Forelimb muscle (tissue), 1 donor: ENCODE data around the gene CRIP3. TPM values are rescaled to one million over a fixed set of nuclear protein-coding genes. Genes with fewer than 3 reads are reported as not detected.
"Not testable (repeated sequence)": the region's sequence is repeated elsewhere in the genome, so short reads cannot be mapped to it uniquely, and the experiment has no call there.

Experiments
- DNase-seq: peaks from one replicate; pipeline ENCODE4 v3.0.0-alpha.2; 2013; ENCODE audit warnings: low read depth
- polyA plus RNA-seq: library from polyadenylated mRNA; unstranded; fragments of 120-200 nt; gene quantifications from one replicate; pipeline ENCODE4 v1.2.1, GENCODE V29; 2013; ENCODE audit not compliant: insufficient read length

Gene CRIP3
- polyA plus RNA-seq, 1 donor, result 1.7 TPM

DNA sequence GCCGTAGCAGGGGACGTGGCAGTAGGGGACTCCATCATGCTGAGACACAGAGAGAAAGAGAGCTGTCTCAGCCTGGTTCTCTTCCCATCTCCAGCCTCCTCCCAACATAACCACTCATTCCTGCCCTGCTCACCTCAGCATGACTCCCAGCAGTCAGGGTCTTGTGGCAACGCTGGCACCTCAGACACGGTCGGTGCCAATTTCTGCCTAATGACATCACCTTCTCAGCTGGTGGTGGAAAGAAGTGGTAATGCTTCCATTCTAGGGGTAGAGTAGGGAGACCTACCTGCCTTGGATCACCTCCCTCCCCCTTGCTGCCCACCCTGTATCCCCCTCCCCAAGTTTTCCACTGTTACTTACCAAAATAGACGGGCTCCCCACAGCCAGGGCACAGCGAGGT, 2.5 kb downstream of the CRIP3 start:
- no peak for DNase-seq

GRCh38 chr6:43304882-43305281, 3.7 kb downstream of the CRIP3 start:
- DNase-seq, result no peak

DNA sequence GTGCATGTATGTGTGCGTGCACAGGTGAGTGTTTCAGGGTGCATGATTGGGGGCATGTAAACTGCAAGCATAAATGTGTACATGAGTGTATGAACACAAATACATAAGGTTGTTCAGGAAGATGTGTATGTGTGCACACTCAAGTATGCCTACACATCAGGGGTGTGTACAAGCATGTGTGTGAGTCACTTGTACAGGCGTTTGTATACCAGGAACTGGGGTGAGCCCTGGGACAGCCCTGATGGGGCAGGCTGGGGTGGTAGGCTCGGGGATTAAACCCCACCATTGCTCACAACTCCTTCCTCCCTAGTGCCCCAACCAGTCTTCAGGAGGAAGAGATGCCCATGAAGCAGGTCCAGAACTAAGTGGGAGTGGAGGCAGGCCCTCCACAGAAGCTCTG, 4.3 kb downstream of the CRIP3 start:
- DNase-seq, result no peak

- no peak for DNase-seq
Measured at GRCh38 chr6:43303751-43304331, 4.8 kb downstream of the CRIP3 start.

- not testable (repeated sequence) for DNase-seq
Measured at GRCh38 chr6:43303006-43303405, 5.6 kb downstream of the CRIP3 start.

GRCh38 chr6:43302126-43302525, 6.5 kb downstream of the CRIP3 start:
- no peak for DNase-seq

DNA sequence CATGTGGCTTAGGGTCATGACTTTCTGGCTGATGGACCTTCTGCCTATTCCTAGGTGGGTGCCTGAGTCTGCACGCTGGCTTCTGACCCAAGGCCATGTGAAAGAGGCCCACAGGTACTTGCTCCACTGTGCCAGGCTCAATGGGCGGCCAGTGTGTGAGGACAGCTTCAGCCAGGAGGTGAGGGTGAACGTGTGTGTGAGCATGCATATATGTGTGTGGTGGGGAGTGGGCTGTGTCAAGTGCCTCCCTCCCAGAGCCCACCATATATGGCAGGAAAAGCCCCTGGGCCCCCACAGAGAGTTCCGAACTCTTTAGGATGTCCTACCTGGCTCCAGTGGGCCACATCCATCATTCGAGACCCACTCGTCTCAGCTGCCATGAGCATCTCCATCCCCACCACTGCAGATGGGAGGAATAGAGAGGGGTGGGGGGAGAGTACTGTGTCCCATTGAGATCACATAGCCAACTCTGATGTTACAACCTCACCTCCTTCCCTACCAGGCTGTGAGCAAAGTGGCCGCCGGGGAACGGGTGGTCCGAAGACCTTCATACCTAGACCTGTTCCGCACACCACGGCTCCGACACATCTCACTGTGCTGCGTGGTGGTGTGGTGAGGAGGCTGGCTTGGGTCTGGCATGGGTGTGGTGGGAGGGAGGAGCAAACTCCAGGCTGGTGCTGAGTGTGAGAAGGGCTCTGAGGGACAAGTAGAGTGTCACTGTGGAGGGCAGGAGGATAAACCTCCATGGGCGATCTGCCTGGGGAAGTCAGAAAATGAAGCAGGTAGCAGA, 7.3 kb downstream of the CRIP3 start:
- no peak for DNase-seq

GRCh38 chr6:43299338-43300293, 9.0 kb downstream of the CRIP3 start:
- DNase-seq, result no peak

DNA sequence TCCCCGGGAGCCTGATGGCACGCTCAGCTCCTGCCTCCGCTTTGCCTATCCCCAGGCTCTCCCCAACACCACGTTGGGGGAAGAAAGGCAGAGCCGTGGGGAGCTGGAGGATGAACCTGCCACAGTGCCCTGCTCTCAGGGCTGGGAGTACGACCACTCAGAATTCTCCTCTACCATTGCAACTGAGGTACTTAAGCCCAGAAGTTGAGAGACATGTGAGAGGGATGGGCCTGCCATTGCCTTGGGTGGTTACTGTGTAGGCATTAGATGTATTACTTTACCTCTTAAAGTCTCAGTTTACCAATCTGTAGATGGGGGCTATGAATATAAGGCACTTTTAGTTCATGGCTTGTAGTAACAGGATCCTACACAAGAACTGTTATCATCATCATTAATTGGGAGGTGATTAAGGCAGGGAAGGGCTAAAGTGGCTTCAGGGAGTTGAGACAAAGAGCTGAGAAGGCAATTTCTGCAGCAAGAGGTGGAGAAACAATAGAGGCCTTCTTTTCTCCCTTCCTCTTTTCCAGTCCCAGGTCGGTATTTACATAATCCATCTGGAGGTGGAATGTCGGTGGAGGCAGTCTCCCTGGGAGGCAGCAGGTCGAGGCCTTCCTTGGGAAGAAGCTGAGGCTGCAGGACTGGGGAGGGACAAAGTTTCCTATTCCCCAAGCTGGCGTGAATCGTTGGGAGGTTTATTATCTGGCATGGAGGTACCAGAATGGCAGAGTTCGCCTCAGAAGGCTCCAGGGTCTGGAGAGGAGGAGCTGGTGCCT, 9.9 kb downstream of the CRIP3 start:
- no peak for DNase-seq

DNA sequence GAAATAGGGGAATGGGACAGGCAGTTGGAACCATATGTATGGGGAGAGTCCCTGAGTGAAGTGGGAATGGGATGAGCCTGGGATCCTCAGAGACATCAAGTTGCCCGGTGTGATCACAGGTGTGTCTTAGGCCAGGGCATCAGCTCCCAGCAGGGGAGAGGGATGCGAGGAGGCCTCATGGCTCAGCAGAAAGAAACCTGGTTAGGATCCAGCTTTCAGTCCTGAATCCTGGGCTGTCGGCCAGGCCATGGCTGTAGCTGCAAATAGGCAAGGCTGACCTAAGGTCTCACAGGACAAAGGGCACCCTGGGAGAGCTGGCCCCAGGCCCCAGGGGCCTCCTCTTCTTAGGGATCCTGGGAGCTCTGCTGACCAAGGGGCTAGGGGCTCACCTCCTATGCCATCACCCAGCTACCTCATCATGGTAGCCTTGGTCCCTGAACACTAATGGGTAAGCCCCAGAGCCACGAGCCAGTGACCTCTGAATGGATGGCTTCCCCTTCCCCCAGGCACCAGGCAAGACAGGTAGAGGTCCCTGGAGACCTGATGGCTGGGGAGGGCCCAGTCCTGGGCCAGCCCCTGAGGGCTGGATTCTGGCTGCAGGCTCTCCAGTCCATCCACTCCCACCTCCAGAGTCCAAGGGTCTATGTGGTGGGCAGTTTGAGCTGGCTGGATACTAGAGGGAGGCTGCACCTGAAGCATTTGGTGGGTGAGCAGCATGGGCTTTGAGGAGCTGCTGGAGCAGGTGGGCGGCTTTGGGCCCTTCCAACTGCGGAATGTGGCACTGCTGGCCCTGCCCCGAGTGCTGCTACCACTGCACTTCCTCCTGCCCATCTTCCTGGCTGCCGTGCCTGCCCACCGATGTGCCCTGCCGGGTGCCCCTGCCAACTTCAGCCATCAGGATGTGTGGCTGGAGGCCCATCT, 10.7 kb downstream of the CRIP3 start, which contains the start of gene SLC22A7:
Gene SLC22A7 (plus strand): TSS at position 617 of the 921 bp plus-strand sequence. CDS start 99 bp downstream, at position 716.
- DNase-seq, result no peak

DNA sequence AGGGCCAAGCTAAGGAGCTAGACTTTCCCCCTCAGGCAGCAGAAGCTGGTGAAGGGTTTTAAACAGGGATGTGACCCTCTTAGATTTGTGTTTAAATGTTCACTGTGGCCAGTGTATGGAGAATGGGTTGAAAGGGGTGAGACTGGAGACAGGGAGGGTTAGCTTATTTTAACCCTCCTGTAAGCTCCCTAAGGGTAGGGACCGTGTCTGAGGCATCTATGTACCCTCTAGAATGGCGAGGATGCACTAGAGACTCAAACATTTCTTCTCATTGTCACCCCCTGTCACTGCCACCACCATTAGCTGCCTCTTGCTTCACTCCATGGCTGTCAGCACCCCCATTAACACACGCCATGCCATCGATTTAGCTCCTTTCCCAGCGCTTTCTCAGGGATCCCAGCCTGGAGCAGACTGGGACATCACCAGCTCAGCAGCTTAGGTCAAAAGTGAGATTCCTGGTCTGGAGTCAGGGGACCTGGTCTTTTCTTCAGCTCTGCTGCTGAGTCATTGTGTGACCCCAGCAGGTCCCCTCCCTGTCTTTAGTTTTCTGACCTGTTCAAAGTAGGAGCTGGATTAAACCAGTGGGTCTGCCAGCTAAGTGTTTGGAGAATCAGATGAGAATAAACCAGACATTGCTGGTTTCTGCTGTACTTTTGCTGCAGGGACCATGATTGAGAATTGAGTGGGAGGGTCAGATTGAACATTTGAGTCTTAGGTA, 11.7 kb downstream of the CRIP3 start:
- DNase-seq, result no peak

GRCh38 chr6:43295456-43295855, 13.2 kb downstream of the CRIP3 start:
- no peak for DNase-seq

DNA sequence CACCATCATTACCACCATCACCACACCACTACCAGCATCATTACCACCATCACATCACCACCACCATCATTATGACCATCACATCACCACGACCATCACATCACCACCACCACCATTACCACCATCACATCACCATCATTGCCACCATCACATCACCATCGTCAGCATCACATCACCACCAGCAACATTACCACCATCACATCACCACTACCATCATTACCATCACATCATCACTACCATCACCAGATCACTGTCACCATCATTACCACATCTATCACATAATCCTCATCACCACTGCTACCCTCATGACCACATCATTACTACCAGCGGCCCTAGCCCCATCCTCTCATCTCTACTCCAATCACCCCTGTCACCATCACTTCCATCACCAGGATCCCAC, 14.1 kb downstream of the CRIP3 start:
- DNase-seq, result no peak

- no peak for DNase-seq
Measured at GRCh38 chr6:43293698-43294097, 14.9 kb downstream of the CRIP3 start.

- DNase-seq, result no peak
Measured at GRCh38 chr6:43292763-43293318, 15.8 kb downstream of the CRIP3 start.

- DNase-seq, result no peak
Measured at GRCh38 chr6:43292341-43292740, 16.3 kb downstream of the CRIP3 start.

DNA sequence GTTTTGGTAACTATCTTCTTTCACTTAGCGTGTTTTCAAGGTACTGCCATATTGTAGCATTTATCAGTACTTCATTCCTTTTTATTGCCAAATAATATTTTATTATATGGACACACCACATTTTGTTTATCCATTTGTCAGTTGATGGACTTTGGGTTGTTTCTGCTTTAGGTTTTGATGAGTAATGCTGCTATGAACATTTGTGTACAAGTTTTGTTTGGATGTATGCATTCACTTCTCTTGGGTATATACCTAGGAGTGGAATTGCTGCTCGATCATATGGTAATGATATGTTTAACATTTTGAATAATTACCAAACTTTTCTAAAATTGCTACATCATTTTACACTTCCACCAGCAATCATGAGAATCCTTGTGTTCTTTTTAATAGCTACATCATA, 16.9 kb downstream of the CRIP3 start:
- DNase-seq, result no peak

GRCh38 chr6:43290905-43291355, 17.7 kb downstream of the CRIP3 start:
- no peak for DNase-seq

DNA sequence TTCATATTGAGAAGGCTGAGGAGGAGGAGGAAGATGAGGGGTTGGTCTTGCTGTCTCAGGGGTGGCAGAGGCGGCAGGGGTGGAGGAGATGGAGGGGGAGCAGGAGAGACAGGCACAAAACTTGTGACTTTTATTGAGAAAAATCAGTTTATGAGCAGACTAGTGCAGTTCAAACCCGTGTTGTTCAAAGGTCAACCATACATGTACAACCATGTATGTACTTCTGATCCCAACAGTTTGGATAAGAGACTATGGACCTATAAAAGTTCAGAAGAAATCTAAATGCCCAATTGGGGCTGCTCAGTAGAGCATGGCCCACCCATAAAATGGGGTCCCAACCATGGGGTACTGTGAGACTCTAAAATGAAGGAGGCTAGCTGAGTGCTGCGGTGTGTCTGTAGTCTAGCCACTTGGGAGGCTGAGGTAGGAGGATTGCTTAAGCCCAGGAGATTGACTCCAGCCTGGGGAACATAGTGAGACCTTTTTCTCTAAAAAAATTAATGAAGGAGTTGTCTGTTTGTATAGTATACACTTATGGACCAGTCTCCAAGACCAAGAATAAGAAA, 18.2 kb downstream of the CRIP3 start:
- DNase-seq, result no peak
